Activated CD4-positive, alpha-beta T cell treated with anti-CD3 and anti-CD28 coated beads, Interleukin-2, amount 50 U/mL, for 16 hours (primary cell): Measurements from ENCODE around the gene ZNF219.

Experiments
- DNase-seq: peaks from one replicate; pipeline ENCODE4 v3.0.0-alpha.2; 2020

Gene ZNF219

GRCh38 chr14:21101802-21102413 lies 3.5 kb upstream of the ZNF219 start:
- peak; percentile 34 for DNase-seq

GRCh38 chr14:21100931-21101330 lies 2.5 kb upstream of the ZNF219 start, which contains the start of gene TMEM253:
Gene TMEM253, plus strand, starts transcription at chr14:21101066. Its CDS starts 278 bp downstream, at chr14:21101344.
- no peak for DNase-seq

GRCh38 chr14:21099596-21099985 lies 1.1 kb upstream of the ZNF219 start:
- no peak for DNase-seq

GRCh38 chr14:21098892-21099595 lies 589 bp upstream of the ZNF219 start:
- DNase-seq: no peak

- DNase-seq: no peak
These were observed 799 bp downstream of the ZNF219 start for GRCh38 chr14:21097636-21098075.

GRCh38 chr14:21096978-21097635 lies 1.3 kb downstream of the ZNF219 start:
- DNase-seq: no peak

- no peak for DNase-seq
These were observed 2.0 kb downstream of the ZNF219 start for GRCh38 chr14:21096438-21096837.

- no peak for DNase-seq
These were observed 2.8 kb downstream of the ZNF219 start for GRCh38 chr14:21095430-21096205.

- DNase-seq: no peak
These were observed 4.4 kb downstream of the ZNF219 start for GRCh38 chr14:21093769-21094681.

- no peak for DNase-seq
These were observed 5.4 kb downstream of the ZNF219 start for GRCh38 chr14:21093018-21093417.

GRCh38 chr14:21092273-21093011 lies 6.0 kb downstream of the ZNF219 start:
- DNase-seq: peak; percentile 89

- no peak for DNase-seq
These were observed 6.6 kb downstream of the ZNF219 start for GRCh38 chr14:21091821-21092272.

GRCh38 chr14:21090940-21091663 lies 7.4 kb downstream of the ZNF219 start:
- DNase-seq: no peak

GRCh38 chr14:21090194-21090939 lies 8.1 kb downstream of the ZNF219 start:
- DNase-seq: peak; percentile 20

- no peak for DNase-seq
These were observed 8.6 kb downstream of the ZNF219 start for GRCh38 chr14:21089877-21090193.

- DNase-seq: no peak
These were observed 9.2 kb downstream of the ZNF219 start for GRCh38 chr14:21089271-21089670.

GRCh38 chr14:21088687-21089086 lies 9.8 kb downstream of the ZNF219 start:
- no peak for DNase-seq

- DNase-seq: peak; percentile 79
These were observed 11.0 kb downstream of the ZNF219 start for GRCh38 chr14:21087294-21088091.

GRCh38 chr14:21086908-21087293 lies 11.6 kb downstream of the ZNF219 start:
- no peak for DNase-seq
